Thyroid gland (tissue), 4 donors: ENCODE measurements around the gene DCLK2.

Experiments
- POLR2A ChIP-seq, 2 donors: fragments of 450-650 bp; IDR thresholded peaks; one replicate each; pipeline ENCODE4 v1.6.1; 2017; ENCODE audit warnings: antibody characterized with exemption in 2 of 2, mild to moderate bottlenecking in 2 of 2, moderate library complexity in 1 of 2
- TF ChIP-seq, protein P1 (sequence below), 6 experiments: fragments of 200-600 bp in 3 of 6; fragments of 450-650 bp in 3 of 6; sonication (generic) in 3 of 6; IDR thresholded peaks; one replicate each; pipeline ENCODE4 v1.5.1; 2016 to 2019; ENCODE audit warnings: antibody characterized with exemption in 6 of 6, mild to moderate bottlenecking in 2 of 6, inconsistent platforms in 1 of 6, moderate library complexity in 1 of 6

DNA sequence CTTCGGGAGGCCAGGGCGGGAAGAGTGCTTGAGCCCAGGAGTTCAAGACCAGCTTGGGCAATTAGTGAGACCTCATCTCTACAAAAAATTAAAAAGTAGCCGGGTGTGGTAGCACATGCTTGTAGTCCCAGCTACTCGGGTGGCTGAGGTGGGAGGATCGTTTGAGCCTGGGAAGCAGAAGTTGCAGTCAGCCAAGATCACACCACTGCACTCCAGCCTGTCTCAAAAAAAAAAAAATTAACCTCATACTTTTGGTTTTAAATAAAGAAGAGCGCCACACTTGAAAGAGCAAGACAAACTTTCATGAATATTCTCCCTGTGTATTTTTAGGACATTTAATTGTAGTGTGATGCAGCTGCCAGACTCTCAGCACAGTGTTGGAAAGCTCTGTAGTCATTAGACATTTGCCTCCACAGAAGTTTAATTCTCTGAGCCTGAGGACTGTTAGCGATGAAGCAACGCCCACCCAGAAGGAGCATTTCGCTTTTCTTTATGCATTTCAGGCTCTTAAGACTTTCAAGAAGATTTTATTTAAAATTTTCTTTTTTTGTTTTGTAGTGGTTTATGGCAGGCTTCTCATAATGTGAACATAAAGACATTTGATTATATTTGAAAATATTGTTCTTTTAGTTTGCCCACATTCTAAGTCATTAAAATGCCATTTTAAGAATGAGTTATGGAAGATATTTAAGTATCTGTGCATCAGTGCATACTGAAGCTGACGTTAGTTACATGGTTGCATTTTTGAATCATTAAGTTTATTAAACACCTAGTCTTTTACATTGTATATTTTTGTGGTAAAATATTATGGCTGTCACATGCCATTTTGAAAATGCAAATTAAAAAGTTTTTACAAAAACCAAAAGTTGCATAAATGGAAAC, 45.8 kb downstream of the DCLK2 start:
- no peak for TF ChIP-seq POLR2A (IDR thresholded peaks at IDR 0.05)
- TF ChIP-seq, protein P1, sequence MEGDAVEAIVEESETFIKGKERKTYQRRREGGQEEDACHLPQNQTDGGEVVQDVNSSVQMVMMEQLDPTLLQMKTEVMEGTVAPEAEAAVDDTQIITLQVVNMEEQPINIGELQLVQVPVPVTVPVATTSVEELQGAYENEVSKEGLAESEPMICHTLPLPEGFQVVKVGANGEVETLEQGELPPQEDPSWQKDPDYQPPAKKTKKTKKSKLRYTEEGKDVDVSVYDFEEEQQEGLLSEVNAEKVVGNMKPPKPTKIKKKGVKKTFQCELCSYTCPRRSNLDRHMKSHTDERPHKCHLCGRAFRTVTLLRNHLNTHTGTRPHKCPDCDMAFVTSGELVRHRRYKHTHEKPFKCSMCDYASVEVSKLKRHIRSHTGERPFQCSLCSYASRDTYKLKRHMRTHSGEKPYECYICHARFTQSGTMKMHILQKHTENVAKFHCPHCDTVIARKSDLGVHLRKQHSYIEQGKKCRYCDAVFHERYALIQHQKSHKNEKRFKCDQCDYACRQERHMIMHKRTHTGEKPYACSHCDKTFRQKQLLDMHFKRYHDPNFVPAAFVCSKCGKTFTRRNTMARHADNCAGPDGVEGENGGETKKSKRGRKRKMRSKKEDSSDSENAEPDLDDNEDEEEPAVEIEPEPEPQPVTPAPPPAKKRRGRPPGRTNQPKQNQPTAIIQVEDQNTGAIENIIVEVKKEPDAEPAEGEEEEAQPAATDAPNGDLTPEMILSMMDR (IDR thresholded peaks at IDR 0.05), result no peak
